ENCODE data around the gene LAMA1.

The LAMA1 gene

DNA sequence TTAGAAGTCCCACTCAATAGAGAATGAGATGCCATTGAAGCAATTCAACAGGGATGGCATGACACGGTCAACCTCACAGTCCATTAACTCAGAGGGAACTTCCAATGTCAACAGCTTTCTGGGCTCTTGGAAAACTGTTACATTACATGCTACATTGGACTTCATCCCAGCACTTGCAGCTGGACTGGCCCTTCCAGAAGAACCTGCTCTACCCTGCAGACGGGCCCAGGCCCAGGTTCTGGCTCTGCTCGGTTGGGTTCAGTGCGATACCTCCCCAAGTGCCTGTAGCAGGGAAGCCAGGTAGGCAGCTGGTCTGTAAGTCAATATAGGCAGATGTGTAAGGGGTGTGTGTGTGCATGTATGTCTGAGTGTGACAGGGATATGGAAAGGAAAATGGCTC, 12.9 kb downstream of the LAMA1 start:
- no peak for DNase-seq

GRCh38 chr18:7102131-7102530, 15.5 kb downstream of the LAMA1 start:
- no peak for DNase-seq

GRCh38 chr18:7096838-7097237, 20.8 kb downstream of the LAMA1 start:
- DNase-seq, result no peak

GRCh38 chr18:7094427-7094826, 23.2 kb downstream of the LAMA1 start:
- DNase-seq, result no peak

DNA sequence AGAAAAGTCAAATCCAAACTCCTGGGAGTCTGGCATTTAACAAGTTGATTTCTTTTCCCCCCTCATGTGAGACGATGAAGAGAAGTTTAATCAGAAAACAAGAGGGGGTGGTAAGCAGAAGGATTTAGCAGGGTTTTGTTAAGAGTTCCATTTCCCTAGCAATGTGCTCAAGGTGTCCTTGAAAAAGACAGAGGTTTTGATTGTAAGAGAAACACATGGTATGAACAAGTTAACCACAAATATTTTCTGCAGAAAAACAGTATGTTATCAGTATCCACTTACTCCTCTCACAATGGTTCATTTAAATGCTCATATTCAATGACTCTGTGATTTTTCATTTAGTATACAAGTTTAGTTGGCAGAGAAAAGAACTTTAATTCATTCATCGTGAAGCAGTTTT, 26.8 kb downstream of the LAMA1 start:
- DNase-seq, result no peak

DNA sequence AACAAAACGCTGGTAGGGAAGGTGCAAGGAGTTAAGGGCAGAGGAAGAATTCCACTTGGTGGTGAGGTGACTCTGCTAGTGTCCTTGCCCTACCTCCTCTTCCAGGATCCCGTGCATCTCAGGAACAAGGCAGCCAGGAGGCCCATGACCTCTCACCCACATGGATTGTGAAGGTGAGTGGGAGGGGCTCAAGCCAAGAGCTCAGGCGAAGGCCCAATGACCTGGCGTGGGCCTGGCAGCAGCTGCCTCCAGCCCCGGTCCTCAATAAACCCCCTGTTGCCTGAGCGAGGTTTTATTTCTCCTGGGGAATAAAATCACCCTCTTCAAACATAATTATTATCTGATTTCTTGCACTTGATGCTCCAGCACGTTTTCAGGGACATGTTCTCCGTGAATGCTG, 28.2 kb downstream of the LAMA1 start:
- DNase-seq, result no peak

DNA sequence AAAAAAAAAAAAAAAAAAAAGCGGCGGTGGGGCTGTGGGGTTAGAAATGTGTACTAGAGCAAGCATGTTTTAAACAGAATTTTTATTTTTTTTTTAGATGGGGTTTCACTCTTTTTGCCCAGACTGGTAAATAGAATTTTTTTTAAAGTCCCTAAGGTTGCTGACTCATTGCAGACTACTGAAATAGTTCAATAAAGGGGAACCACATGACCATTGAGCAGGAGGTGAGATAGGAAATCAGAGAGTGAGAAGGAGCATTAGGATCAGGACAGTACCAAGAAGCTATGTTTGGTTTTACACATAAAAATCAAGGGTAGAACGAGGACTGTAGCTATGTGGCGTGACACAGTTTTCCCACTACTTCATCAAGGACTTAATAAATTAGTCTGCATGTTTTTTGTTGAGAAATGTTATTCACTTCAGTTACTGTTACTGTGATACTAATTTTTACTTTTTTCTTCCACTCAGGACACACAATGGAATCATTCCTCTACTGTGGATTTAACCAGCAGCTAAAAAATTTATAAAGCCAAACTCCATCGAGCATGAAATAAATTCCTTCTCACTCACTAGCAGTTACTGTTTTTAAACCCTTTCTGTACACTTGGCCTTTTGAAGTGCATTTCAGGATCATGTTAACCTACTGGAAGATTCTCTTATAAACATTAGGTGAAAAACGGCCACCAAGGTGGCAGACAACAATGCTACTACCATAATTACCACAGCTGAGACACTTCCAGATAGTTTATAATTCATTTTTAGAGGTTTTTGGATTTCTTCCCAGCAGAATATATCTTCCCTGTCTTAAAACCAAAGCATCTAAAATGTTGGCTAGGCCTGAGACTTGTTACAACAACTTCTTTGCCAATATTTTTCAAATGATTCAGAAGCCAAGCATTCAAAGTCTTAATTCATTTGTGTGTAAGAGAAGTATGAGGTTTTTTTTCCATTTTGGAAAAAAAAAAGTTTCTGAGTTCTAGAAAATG, 33.2 kb downstream of the LAMA1 start:
- no peak for DNase-seq

- DNase-seq, result no peak
These were observed 34.9 kb downstream of the LAMA1 start for GRCh38 chr18:7082671-7083070.

DNA sequence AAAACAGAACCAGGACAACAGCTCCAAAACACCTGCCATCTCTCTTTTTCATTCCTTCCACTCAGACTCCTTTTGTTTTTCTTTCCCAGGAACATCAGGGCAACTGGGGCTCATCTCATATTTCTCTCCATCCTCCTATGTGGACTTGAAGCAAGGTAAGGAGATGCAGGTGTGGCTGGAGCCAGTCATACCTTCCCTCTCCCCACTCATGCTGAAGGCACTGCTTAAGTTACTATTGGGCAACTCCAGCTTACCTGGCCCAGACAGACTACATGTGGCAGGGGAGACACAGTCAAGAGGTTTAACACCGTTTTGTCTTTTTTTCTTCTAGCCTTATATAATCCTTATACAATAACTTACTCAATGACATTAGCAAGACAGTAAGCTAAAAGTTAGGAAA, 38.4 kb downstream of the LAMA1 start:
- no peak for DNase-seq

GRCh38 chr18:7072593-7072992, 45.0 kb downstream of the LAMA1 start:
- no peak for DNase-seq

- no peak for DNase-seq
These were observed 46.0 kb downstream of the LAMA1 start for GRCh38 chr18:7071600-7071999.

- no peak for DNase-seq
These were observed 47.1 kb downstream of the LAMA1 start for GRCh38 chr18:7070466-7070865.

DNA sequence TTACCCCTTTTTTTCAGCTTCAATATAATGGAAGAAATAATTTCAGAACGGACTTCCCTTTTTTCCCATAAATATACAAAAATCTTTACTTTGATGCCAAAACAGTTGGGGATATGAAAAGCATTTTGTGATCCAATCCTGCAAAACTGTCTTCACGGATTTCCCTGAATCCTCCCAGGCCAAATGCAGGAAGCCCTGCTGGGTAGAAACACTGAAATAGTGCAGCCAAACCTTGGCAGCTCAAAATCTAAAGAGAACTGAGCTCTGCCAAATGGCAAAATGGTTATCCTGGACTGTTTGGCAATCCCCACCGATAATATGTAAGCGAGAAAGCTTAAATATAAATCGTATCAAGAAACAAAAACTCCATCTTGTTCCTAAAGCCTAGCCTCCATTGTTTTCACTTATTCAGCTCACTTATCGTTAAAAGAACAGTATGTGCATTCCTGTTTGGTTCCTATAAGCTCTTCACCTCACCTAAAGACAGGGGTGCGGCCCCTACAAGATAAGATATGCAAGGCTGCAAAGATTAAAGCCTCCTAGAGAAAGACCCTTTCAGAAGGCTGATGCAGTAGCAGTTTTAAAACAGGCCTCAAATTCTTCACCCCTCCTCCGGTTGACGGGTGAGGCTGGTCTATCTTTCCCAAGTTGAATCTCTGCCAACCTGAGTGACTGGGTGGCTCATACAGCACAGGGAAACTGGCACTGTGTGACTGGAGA, 48.6 kb downstream of the LAMA1 start:
- no peak for DNase-seq

- DNase-seq, result no peak
These were observed 50.5 kb downstream of the LAMA1 start for GRCh38 chr18:7066965-7067555.

- DNase-seq, result no peak
These were observed 51.9 kb downstream of the LAMA1 start for GRCh38 chr18:7065736-7066135.

DNA sequence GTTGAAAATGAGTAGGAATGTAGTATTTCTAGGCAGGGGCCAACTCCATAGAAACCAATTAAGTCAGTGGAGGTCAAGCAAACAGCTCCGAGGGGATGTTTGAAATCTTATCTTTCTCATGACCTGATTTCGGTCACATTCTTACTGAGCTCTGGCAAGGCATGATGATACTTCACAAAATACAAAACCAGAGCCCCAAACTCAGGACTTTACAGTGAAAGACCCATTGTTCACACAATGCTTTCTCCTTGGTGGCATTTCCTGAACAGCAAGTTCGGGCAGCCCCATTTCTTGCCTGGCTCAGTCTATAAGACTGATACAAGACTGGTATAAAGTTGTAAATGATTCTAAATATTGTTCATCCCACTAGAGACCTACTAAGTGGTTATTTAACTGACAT, 53.3 kb downstream of the LAMA1 start:
- DNase-seq, result no peak

DNA sequence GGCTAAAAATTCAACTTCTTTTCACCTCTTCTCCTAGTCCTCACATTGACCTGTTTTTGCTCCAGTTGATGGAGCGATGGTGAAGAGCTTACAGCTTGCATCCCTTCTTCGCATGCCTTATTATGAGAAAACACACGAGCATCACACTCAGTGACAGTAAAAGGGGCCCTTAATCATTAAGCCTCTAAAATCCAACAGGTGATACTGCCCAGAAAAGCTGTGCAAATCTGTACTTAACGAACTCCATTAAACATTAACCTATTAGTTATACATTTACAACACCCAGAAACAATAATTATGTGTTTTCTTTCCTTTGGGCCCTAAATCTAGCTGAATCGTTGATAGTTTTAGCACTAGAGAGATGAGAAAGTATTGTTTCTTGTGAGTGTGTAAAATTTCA, 54.8 kb downstream of the LAMA1 start:
- DNase-seq, result no peak

DNA sequence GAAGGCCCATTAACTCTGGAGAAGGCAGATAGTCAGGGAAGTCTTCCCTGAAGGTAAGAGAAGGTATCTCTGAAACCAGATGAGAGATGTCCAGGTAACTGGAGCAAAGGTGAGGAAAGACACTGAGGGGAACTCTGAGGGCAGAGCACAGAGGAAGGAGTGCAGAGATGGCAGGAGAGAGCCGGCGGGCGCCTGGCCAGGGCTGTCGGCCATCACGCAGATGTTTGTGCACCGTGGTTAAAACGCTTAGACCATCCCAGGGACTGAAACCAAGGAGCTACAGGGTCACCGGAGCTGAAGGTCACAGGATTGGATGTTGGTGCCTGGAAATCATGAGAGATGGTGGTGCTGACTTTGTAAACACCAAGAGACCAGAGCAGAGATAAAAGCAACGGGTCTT, 55.4 kb downstream of the LAMA1 start:
- no peak for DNase-seq

DNA sequence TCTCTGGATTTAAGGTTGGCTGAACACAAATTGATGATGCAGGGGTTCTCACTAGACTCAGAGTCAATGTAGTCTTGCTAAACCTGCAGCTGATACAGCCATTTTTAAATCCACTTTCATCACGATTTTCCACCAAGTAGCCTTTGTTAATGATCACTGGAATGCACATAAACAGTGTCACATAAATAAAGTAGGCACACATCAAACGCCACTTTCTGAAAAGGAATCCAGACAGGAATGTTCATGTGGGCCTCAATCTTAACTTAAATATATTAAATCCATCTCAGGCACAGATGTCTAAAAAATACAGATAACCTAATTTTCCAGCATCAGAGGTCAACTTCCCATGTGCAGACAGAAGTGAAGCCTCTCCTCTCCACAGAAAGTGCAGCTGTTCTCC, 58.3 kb downstream of the LAMA1 start:
- no peak for DNase-seq

DNA sequence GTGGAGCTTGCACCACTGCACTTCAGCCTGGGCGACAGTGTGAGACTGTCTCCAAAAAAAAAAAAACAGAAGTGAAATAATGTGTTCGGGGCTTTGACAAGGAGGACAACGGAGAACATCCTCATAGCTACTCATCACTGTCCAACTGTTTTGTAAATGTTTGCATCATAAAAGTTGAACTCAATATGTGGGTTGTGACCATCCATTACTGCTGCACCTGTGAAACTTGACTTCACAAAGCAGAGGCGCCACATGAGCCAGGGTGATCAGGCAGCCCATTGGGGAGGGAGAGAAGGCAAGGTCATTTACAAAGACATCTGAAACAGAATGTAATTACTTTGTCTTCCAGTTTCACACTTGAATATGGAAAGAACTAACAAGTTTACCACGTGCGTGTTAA, 61.6 kb downstream of the LAMA1 start:
- DNase-seq, result no peak

- DNase-seq, result no peak
These were observed 67.6 kb downstream of the LAMA1 start for GRCh38 chr18:7049951-7050350.

DNA sequence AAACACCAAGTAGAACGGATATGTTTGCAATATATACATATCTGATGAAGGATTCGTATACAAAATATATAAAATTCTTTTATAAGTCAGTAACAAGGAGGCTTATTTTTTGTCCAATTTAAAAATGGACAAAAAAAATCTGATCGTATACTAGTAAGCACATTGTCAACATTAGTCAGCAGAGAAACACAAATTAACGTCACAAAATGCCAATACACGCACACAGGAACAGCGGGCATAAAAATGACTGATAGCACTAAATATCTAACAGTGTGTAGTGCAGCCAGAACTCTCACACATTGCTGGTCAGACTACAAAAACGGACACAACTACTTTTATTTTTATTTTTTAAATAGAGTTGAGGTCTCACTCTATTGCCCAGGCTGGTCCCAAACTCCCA, 69.5 kb downstream of the LAMA1 start:
- no peak for DNase-seq

DNA sequence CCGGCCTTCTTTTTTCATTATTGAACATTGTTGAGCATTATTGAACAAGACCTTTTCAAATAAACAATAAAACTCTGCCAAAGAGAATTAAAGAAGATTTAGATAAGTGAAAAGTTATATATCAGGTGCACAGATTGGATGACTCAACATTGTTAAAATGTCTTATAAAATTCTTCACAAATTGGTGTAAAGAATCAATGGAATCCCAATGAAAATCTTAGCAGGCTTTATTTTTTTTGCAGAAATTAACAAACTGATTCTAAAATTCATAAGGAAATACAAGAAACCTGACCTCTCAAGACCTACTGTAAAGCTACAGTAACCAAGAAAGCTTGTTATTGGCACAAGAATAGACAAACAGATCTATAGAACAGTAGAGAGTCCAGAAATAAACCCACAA, 70.3 kb downstream of the LAMA1 start:
- DNase-seq, result no peak

DNA sequence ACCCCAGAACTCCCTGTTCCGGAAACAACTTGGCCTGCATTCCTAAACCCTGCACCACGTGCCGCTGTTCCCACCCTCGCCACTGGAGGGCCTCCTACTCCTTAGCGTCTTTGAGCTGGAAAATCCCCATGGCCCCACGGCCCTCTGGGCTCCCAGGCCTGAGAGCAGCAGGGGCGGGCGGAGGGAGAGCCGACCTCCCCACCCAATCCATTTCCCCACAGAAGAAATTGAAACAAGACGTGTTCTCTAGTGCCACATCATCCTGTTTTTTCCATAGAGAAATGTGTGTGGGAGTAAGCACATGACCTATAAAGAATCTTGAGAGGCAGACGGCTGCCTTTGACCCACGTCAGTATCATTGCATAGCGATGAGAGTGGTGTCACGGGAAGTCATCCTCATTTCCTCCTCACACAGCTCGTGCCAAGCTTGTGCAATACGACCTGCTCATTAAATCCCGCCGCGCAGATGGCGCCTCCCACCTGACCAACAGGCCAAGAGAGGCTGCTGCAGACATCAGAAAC, 79.2 kb downstream of the LAMA1 start:
- no peak for DNase-seq
